GM12873 (cell line): Measurements from ENCODE around the gene EPB41L4B.

Experiments
- CTCF ChIP-seq: IDR thresholded peaks from 2 replicates; pipeline ENCODE4 v1.5.1; 2012; ENCODE audit warnings: low read depth, mild to moderate bottlenecking, moderate library complexity, low read length, control low read depth; ENCODE audit not compliant: insufficient read depth; ENCODE audit errors: missing control alignments

EPB41L4B gene

DNA sequence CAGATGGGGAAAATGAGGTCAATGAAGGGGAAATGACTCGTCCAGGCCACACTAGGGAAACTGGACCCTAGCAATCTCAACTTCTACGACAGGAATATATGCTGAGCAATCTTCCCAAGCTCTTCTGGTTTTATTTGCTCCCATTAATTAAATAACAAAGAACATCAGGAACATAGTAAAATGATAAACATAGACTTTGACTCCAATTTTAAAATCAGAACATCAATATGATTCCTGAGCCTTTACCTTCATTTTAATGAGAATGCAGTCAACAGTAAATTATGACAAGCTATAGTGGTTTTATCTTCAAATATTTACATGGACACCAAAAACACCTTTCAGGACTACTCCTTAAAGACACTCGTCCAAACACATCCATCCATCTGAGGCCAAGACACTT is 79.7 kb downstream of the EPB41L4B start:
- no peak for TF ChIP-seq CTCF

- TF ChIP-seq CTCF: no peak
Observed at GRCh38 chr9:109239240-109239639, 81.6 kb downstream of the EPB41L4B start.

DNA sequence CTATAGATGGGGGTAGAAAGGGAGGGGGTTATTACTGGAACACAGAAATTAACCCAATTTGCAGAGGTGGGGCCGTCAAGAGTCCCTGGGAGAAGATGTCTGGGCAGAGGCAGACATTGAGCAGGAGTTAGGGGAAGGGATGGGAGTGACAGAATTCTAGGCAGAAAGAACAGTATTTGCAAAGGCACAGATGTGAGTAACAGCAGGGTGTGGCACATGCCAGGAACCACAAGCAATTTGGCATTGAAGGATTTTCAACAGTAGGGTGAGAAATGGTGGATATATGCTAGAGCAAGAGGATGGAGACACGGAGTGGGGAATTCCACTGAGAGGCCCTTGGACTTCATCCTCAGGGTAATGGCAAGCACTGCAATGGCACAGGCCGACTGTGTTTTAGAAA is 82.2 kb downstream of the EPB41L4B start:
- TF ChIP-seq CTCF: no peak

DNA sequence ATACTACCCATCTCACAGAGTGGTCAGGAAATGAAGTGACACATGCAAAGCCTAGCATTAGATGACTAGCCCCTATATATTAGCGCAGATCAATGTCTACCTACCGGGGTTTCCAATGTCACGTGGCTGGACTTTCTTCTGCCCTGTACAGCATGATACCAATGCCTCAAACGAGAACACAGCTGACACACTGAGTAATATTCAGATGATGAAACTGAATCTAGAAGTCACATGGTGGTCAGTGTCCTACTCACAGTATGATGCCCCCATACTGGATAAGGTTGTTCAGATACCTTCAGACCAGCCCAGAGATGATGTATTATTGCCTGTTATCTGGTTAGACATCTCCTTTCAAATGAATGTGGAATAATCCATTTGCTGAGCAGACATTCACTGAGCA is 82.7 kb downstream of the EPB41L4B start:
- TF ChIP-seq CTCF: no peak

GRCh38 chr9:109232449-109233237 is 88.2 kb downstream of the EPB41L4B start:
- TF ChIP-seq CTCF: no peak

GRCh38 chr9:109231593-109231992 is 89.3 kb downstream of the EPB41L4B start:
- TF ChIP-seq CTCF: no peak

- TF ChIP-seq CTCF: no peak
Observed at GRCh38 chr9:109230277-109230676, 90.6 kb downstream of the EPB41L4B start.
